Endothelial cell of umbilical vein (primary cell): ENCODE measurements around the gene ZNF639. TPM values are rescaled to one million over a fixed set of nuclear protein-coding genes. Genes with fewer than 3 reads are reported as not detected.

Experiments used
- BruUV-seq: library from RNA; stranded (reverse); fragments of 400-500 nt; replicated peaks from 2 replicates; lab custom pipeline; 2021; lab: Mats Ljungman, UMichigan
- CTCF ChIA-PET: fragments of 300-600, 350-600 bp; sonication (Branson Sonifier 250); formaldehyde crosslinking; loops from one replicate; lab custom pipeline; 2021; ENCODE audit warnings: antibody characterized with exemption, inconsistent platforms; lab: Charles Lee
- POLR2A ChIA-PET: fragments of 300-600, 350-600 bp; sonication (Branson Sonifier 250); formaldehyde crosslinking; loops from one replicate; lab custom pipeline; 2021; ENCODE audit warnings: antibody characterized with exemption, inconsistent platforms; lab: Charles Lee
- DNase-seq: peaks from one replicate; pipeline ENCODE4 v3.0.0-alpha.2; 2011; ENCODE audit warnings: low read depth, low spot score
- FAIRE-seq: peaks from 2 replicates; lab custom pipeline; 2011; peaks lifted over from hg19 to GRCh38; lab: Jason Lieb, UNC
- H2AFZ ChIP-seq: 2 replicates; pipeline ENCODE4 v1.6.0; 2012; ENCODE audit warnings: low read depth, low read length, control low read depth, inconsistent platforms
- H3K27ac ChIP-seq: 2 replicates; pipeline ENCODE4 v1.5.1; 2011; ENCODE audit warnings: low read depth, mild to moderate bottlenecking, control low read depth, low read length, moderate library complexity; ENCODE audit not compliant: insufficient read depth
- H3K27me3 ChIP-seq, 2 experiments: 2 replicates each; pipeline versions ENCODE4 v1.6.0 to v1.6.1; 2011; ENCODE audit warnings: low read length in 2 of 2, mixed read lengths in 1 of 2; ENCODE audit not compliant: control insufficient read depth in 2 of 2, insufficient read depth in 2 of 2
- H3K36me3 ChIP-seq, 2 experiments: 2 replicates in 1 of 2; 3 replicates in 1 of 2; pipeline ENCODE4 v1.5.1; 2011; ENCODE audit warnings: low read length in 2 of 2, mild to moderate bottlenecking in 1 of 2, moderate library complexity in 1 of 2; ENCODE audit not compliant: control insufficient read depth in 2 of 2, insufficient read depth in 2 of 2; ENCODE audit errors: extremely low read depth in 1 of 2
- H3K4me1 ChIP-seq: 3 replicates; pipeline ENCODE4 v1.5.1; 2011; ENCODE audit warnings: mild to moderate bottlenecking, low read length; ENCODE audit not compliant: control insufficient read depth, insufficient read depth; ENCODE audit errors: extremely low read depth
- H3K4me2 ChIP-seq: 2 replicates; pipeline ENCODE4 v1.6.1; 2011; ENCODE audit warnings: low read length, control low read depth, mixed read lengths; ENCODE audit not compliant: insufficient read depth
- H3K4me3 ChIP-seq, 3 experiments: fragments of 200-600 bp in 1 of 3; sonication (generic), shearing (Covaris generic) in 1 of 3; replicated peaks in 1 of 3; 2 replicates each; pipeline ENCODE4 v1.5.1; 2011 to 2016; ENCODE audit warnings: control low read depth in 3 of 3, low read length in 3 of 3, mild to moderate bottlenecking in 2 of 3, inconsistent platforms in 1 of 3, low read depth in 1 of 3, moderate library complexity in 1 of 3; ENCODE audit not compliant: insufficient read depth in 1 of 3
- H3K79me2 ChIP-seq: 2 replicates; pipeline ENCODE4 v1.6.0; 2012; ENCODE audit warnings: low read length, inconsistent platforms; ENCODE audit not compliant: control insufficient read depth, insufficient read depth
- H3K9ac ChIP-seq: replicated peaks from 2 replicates; pipeline ENCODE3; 2011; ENCODE audit warnings: low read length, control low read depth; ENCODE audit not compliant: insufficient read depth; ENCODE audit errors: extremely low read depth
- H3K9me1 ChIP-seq: replicated peaks from 3 replicates; pipeline ENCODE4 v1.6.0; 2011; ENCODE audit warnings: mild to moderate bottlenecking, low read length; ENCODE audit not compliant: control insufficient read depth, insufficient read depth; ENCODE audit errors: extremely low read depth
- H3K9me3 ChIP-seq: replicated peaks from 2 replicates; pipeline ENCODE4 v1.5.1; 2012; ENCODE audit warnings: low read length, inconsistent platforms; ENCODE audit not compliant: control insufficient read depth, insufficient read depth
- H4K20me1 ChIP-seq: replicated peaks from 2 replicates; pipeline ENCODE3; 2011; ENCODE audit warnings: mild to moderate bottlenecking, low read length; ENCODE audit not compliant: control insufficient read depth, insufficient read depth; ENCODE audit errors: extremely low read depth
- CTCF ChIP-seq, 2 donors: IDR thresholded peaks; 1 replicate in 1 of 2; 2 replicates in 1 of 2; pipeline ENCODE4 v1.5.1; 2011; ENCODE audit warnings: low read length in 2 of 2, mild to moderate bottlenecking in 2 of 2, moderate library complexity in 2 of 2, control low read depth in 1 of 2, inconsistent platforms in 1 of 2, low read depth in 1 of 2; ENCODE audit not compliant: insufficient read depth in 1 of 2; ENCODE audit errors: extremely low read depth in 1 of 2
- EZH2 ChIP-seq: IDR thresholded peaks from 2 replicates; pipeline ENCODE4 v1.6.1; 2012; ENCODE audit warnings: borderline replicate concordance, low read depth, mild to moderate bottlenecking, moderate library complexity, low read length, inconsistent platforms; ENCODE audit not compliant: severe bottlenecking
- FOS ChIP-seq: IDR thresholded peaks from 2 replicates; pipeline ENCODE4 v1.6.1; 2011; ENCODE audit warnings: mild to moderate bottlenecking, low read length, moderate library complexity, borderline replicate concordance; ENCODE audit not compliant: insufficient read depth
- GATA2 ChIP-seq: IDR thresholded peaks from 2 replicates; pipeline ENCODE4 v1.7.0; 2011; ENCODE audit warnings: low read depth, mild to moderate bottlenecking, moderate library complexity, mixed read lengths, low read length; ENCODE audit not compliant: insufficient read length, insufficient read depth
- JUN ChIP-seq: IDR thresholded peaks from 2 replicates; pipeline ENCODE4 v1.6.1; 2011; ENCODE audit warnings: borderline replicate concordance, low read depth; ENCODE audit not compliant: insufficient read length, insufficient read depth
- MAX ChIP-seq: IDR thresholded peaks from 2 replicates; pipeline ENCODE4 v1.6.1; 2011; ENCODE audit not compliant: insufficient read depth, insufficient read length
- MYC ChIP-seq: IDR thresholded peaks from one replicate; pipeline ENCODE4 v1.6.1; 2011; ENCODE audit warnings: mild to moderate bottlenecking, low read depth, low read length
- POLR2A ChIP-seq: IDR thresholded peaks from 2 replicates; pipeline ENCODE4 v1.6.1; 2012; ENCODE audit warnings: low read depth, mild to moderate bottlenecking, control low read depth, low read length
- POLR2AphosphoS5 ChIP-seq: IDR thresholded peaks from 2 replicates; pipeline ENCODE4 v1.6.1; 2012; ENCODE audit warnings: low read depth, mild to moderate bottlenecking, control low read depth, low read length, moderate library complexity; ENCODE audit not compliant: insufficient read depth
- dilution Hi-C: fragments of 300-500 bp; cut with MboI; formaldehyde crosslinking; loops from one replicate; pipeline ENCODE4 v1.15.0; 2019; ENCODE audit warnings: low sequenced_read_pairs; ENCODE audit not compliant: extremely low pct_ligation_motif_present
- intact Hi-C: fragments of 100-400 bp; cut with micrococcal nuclease; formaldehyde crosslinking; loops from one replicate; pipeline ENCODE4 v1.10.0; 2022
- polyA plus RNA-seq, 4 experiments: library from polyadenylated mRNA; depleted of rRNA in 3 of 4; stranded (reverse) in 3 of 4; unstranded in 1 of 4; fragments of >200 nt; gene quantifications; 2 replicates each; pipeline versions ENCODE4 v1.2.1 to v1.2.3, GENCODE V29; 2011 to 2012; ENCODE audit warnings: missing spikeins in 1 of 4
- total RNA-seq: library from RNA; stranded (reverse); gene quantifications from 2 replicates; pipeline ENCODE4 v1.2.3, GENCODE V29; 2021

The ZNF639 gene
- total and polyA plus RNA-seq, 2 donors (not counting 3 experiments of a cell fraction or from before 2014, with no cell fraction given) = 8.0 to 30.5 TPM

- Histone ChIP-seq H2AFZ (no peak overlapping the region), H3K4me3 (no peak overlapping the region), H3K9ac (no peak overlapping the region), H3K9me1 (no peaks in the 10 kb centered on the region), H3K79me2 (no peaks in the 10 kb centered on the region), H3K9me3 (no peaks in the 10 kb centered on the region), H3K27me3 (peaks cover 5 to 6% of the 10 kb centered on the region in 2 experiments), H3K36me3 (no peaks in the 10 kb centered on the region), H4K20me1 (no peaks in the 10 kb centered on the region), H3K4me2 (no peak overlapping the region), H3K27ac (no peak overlapping the region), H3K4me1 (no peaks in the 10 kb centered on the region)
- BruUV-seq = no TSS peak
- intact Hi-C loops = no loop called here
- FAIRE-seq = no peak
- TF ChIP-seq POLR2AphosphoS5 (no peak), GATA2 (no peak), CTCF (IDR thresholded peaks at IDR 0.05; ENCODE audit: extremely low read depth in 1 of 2, insufficient read depth in 1 of 2, low read depth in 1 of 2, low read length in 2 of 2) (no peak), FOS (no peak), MYC (no peak), POLR2A (no peak), EZH2 (no peak), MAX (no peak), JUN (no peak)
- DNase-seq = no peak
- POLR2A ChIA-PET = no interaction called here
- CTCF ChIA-PET = interaction anchor here (1.2 to 1.3 kb wide), 4 partner anchors 14 to 177 kb away, joined by 3 to 5 read pairs (median 3); no protein-coding TSS in a partner anchor
- dilution Hi-C loops = no loop called here
These were observed 43.0 kb upstream of the ZNF639 start for GRCh38 chr3:179279837-179280236.
